Neuronal stem cell (in vitro differentiated cells): Measurements from ENCODE around the gene HGS.

Source experiments
- DNase-seq: peaks from one replicate; pipeline ENCODE4 v3.0.0-alpha.2; 2013; ENCODE audit warnings: low spot score
- H2AFZ ChIP-seq: one replicate; pipeline ENCODE4 v1.6.1; 2013; ENCODE audit warnings: mild to moderate bottlenecking, low read length, inconsistent platforms
- H2AK5ac ChIP-seq: 2 replicates; pipeline ENCODE4 v1.6.1; 2013; ENCODE audit warnings: low read depth, mild to moderate bottlenecking, inconsistent platforms, low read length, moderate library complexity, mixed read lengths
- H2BK120ac ChIP-seq: 2 replicates; pipeline ENCODE4 v1.6.1; 2013; ENCODE audit warnings: low read depth, mild to moderate bottlenecking, inconsistent platforms, low read length, moderate library complexity, mixed read lengths
- H2BK12ac ChIP-seq: one replicate; pipeline ENCODE4 v1.6.1; 2013; ENCODE audit warnings: low read length, inconsistent platforms
- H2BK15ac ChIP-seq: 2 replicates; pipeline ENCODE4 v1.6.1; 2013; ENCODE audit warnings: mild to moderate bottlenecking, low read length, inconsistent platforms, mixed read lengths
- H2BK5ac ChIP-seq: one replicate; pipeline ENCODE4 v1.6.1; 2013; ENCODE audit warnings: inconsistent platforms, mild to moderate bottlenecking, low read length, moderate library complexity
- H3K14ac ChIP-seq: one replicate; pipeline ENCODE4 v1.6.1; 2013; ENCODE audit warnings: low read length, inconsistent platforms
- H3K18ac ChIP-seq: 2 replicates; pipeline ENCODE4 v1.6.1; 2013; ENCODE audit warnings: low read length, inconsistent platforms
- H3K23ac ChIP-seq: 2 replicates; pipeline ENCODE4 v1.6.1; 2013; ENCODE audit warnings: low read depth, mild to moderate bottlenecking, mixed read lengths, low read length, inconsistent platforms; ENCODE audit not compliant: poor library complexity
- H3K27ac ChIP-seq: replicated peaks from 3 replicates; pipeline ENCODE4 v1.5.1; 2013; ENCODE audit warnings: low read length, inconsistent platforms
- H3K27me3 ChIP-seq, 3 experiments: 2 replicates each; pipeline ENCODE4 v1.6.1; 2013; ENCODE audit warnings: low read length in 3 of 3, mild to moderate bottlenecking in 2 of 3, inconsistent platforms in 1 of 3, low read depth in 1 of 3, mixed read lengths in 1 of 3, moderate library complexity in 1 of 3; ENCODE audit not compliant: control insufficient read depth in 3 of 3, insufficient read depth in 3 of 3
- H3K36me3 ChIP-seq, 2 donors: replicated peaks in 1 of 2; 2 replicates each; pipeline ENCODE4 v1.6.1; 2013; ENCODE audit warnings: low read length in 2 of 2; ENCODE audit not compliant: control insufficient read depth in 2 of 2, insufficient read depth in 2 of 2
- H3K4ac ChIP-seq: 2 replicates; pipeline ENCODE4 v1.6.1; 2013; ENCODE audit warnings: inconsistent platforms, mild to moderate bottlenecking, low read length, moderate library complexity
- H3K4me1 ChIP-seq, 2 donors: 1 replicate in 1 of 2; 2 replicates in 1 of 2; pipeline ENCODE4 v1.6.1; 2013; ENCODE audit warnings: low read length in 2 of 2, low read depth in 1 of 2; ENCODE audit not compliant: control insufficient read depth in 2 of 2, insufficient read depth in 1 of 2
- H3K4me2 ChIP-seq: one replicate; pipeline ENCODE4 v1.6.1; 2013; ENCODE audit warnings: mild to moderate bottlenecking, low read length, inconsistent platforms; ENCODE audit not compliant: insufficient read depth, poor library complexity, severe bottlenecking
- H3K4me3 ChIP-seq, 2 donors: 2 replicates each; pipeline ENCODE4 v1.5.1; 2013; ENCODE audit warnings: low read length in 2 of 2, mild to moderate bottlenecking in 2 of 2, inconsistent platforms in 1 of 2, moderate library complexity in 1 of 2
- H3K79me1 ChIP-seq: one replicate; pipeline ENCODE4 v1.6.1; 2013; ENCODE audit warnings: low read depth, mild to moderate bottlenecking, inconsistent platforms, low read length, moderate library complexity
- H3K9ac ChIP-seq: one replicate; pipeline ENCODE4 v1.6.1; 2013; ENCODE audit warnings: mild to moderate bottlenecking, low read depth, low read length, inconsistent platforms; ENCODE audit not compliant: poor library complexity
- H3K9me3 ChIP-seq, 2 donors: replicated peaks in 1 of 2; 2 replicates each; pipeline versions ENCODE3 to v1.6.1; 2013; ENCODE audit warnings: low read length in 2 of 2, mild to moderate bottlenecking in 2 of 2, inconsistent platforms in 1 of 2, low read depth in 1 of 2, mixed read lengths in 1 of 2, moderate library complexity in 1 of 2; ENCODE audit not compliant: control insufficient read depth in 2 of 2, insufficient read depth in 1 of 2
- H4K8ac ChIP-seq: one replicate; pipeline ENCODE4 v1.6.1; 2013; ENCODE audit warnings: low read depth, mild to moderate bottlenecking, inconsistent platforms, low read length, moderate library complexity
- H4K91ac ChIP-seq: one replicate; pipeline ENCODE4 v1.6.1; 2013; ENCODE audit warnings: low read length, low read depth, mild to moderate bottlenecking, inconsistent platforms; ENCODE audit not compliant: poor library complexity
- WGBS, 2 donors: extraction: QIAGEN DNeasy Blood & Tissue Kit; methylation state at CpG; one replicate each; pipeline ENCODE4 v1.1.7; 2013; ENCODE audit warnings: missing lambda C conversion rate in 2 of 2, mixed read lengths in 1 of 2; ENCODE audit not compliant: insufficient read length in 2 of 2, insufficient replicate concordance in 1 of 2; ENCODE audit errors: extremely low coverage in 2 of 2; 5-methylcytosine and 5-hydroxymethylcytosine counted together

The HGS gene

GRCh38 chr17:81636505-81637288 lies 47.1 kb upstream of the HGS start, which contains the start of the genes NPLOC4 and TSPAN10:
NPLOC4 (minus strand) TSS chr17:81637112; CDS start chr17:81636930, 182 bp downstream.
TSPAN10 (plus strand) TSS chr17:81637196; CDS start chr17:81642413, 5,217 bp downstream.
- Histone ChIP-seq H3K23ac (peak within 1 kb of the TSS; percentile 16), H2AK5ac (peak within 1 kb of the TSS; percentile 92), H3K4ac (peak within 1 kb of the TSS; percentile 66), H3K9me3 (no peaks in the 10 kb centered on the region), H3K9ac (peak within 1 kb of the TSS; percentile 91), H2BK12ac (peak within 1 kb of the TSS; percentile 58), H3K4me2 (peak within 1 kb of the TSS; percentile 62), H3K79me1 (peaks cover 3% of the 10 kb centered on the region), H4K91ac (no peak within 1 kb of the TSS), H2BK5ac (peak within 1 kb of the TSS; percentile 87), H3K18ac (peak within 1 kb of the TSS; percentile 94), H3K4me1 (peaks cover 6 to 8% of the 10 kb centered on the region in 2 donors), H2BK15ac (no peak within 1 kb of the TSS), H2AFZ (peak within 1 kb of the TSS; percentile 85), H3K36me3 (peaks cover 0 to 7% of the 10 kb centered on the region in 2 donors), H3K27ac (peak within 1 kb of the TSS; percentile 68), H4K8ac (no peak within 1 kb of the TSS), H2BK120ac (no peak within 1 kb of the TSS), H3K14ac (peak within 1 kb of the TSS; percentile 6), H3K4me3 (peak within 1 kb of the TSS; percentile 82 to 99), H3K27me3 (no peaks in the 10 kb centered on the region)
- WGBS, 2 donors, result no CpG with 5 or more reads among the region's 77 CpGs
- peak; percentile 85 for DNase-seq

GRCh38 chr17:81638683-81639082 lies 45.1 kb upstream of the HGS start:
- H3K9me3 ChIP-seq, result no peaks in the 10 kb centered on the region

GRCh38 chr17:81640011-81640410 lies 43.8 kb upstream of the HGS start:
- no peak overlapping the region for H2BK12ac ChIP-seq
- H2AFZ ChIP-seq, result no peak overlapping the region
- no peak overlapping the region for H3K18ac ChIP-seq
- H3K4me1 ChIP-seq, result peaks cover 6 to 8% of the 10 kb centered on the region in 2 donors
- WGBS, 2 donors, result no CpG with 5 or more reads among the region's 9 CpGs
- H3K27ac ChIP-seq, result no peak overlapping the region
- H3K27me3 ChIP-seq, result no peaks in the 10 kb centered on the region
- H3K14ac ChIP-seq, result no peak overlapping the region
- no peak overlapping the region for H4K91ac ChIP-seq
- no peak overlapping the region for H2AK5ac ChIP-seq
- H3K9ac ChIP-seq, result no peak overlapping the region
- H3K36me3 ChIP-seq, result no peaks in the 10 kb centered on the region
- H2BK15ac ChIP-seq, result no peak overlapping the region
- H3K23ac ChIP-seq, result no peak overlapping the region
- no peak overlapping the region for H3K4me2 ChIP-seq
- peaks cover 3% of the 10 kb centered on the region for H3K79me1 ChIP-seq
- H2BK5ac ChIP-seq, result no peak overlapping the region
- no peak overlapping the region for H4K8ac ChIP-seq
- no peak for DNase-seq
- no peaks in the 10 kb centered on the region for H3K9me3 ChIP-seq
- H3K4me3 ChIP-seq, result no peak overlapping the region
- no peak overlapping the region for H2BK120ac ChIP-seq
- H3K4ac ChIP-seq, result no peak overlapping the region

More at GRCh38 chr17:81638683-81639082, 45.1 kb upstream of the HGS start:
- H2BK15ac ChIP-seq, result no peak overlapping the region
- H2BK12ac ChIP-seq, result no peak overlapping the region
- no peak overlapping the region for H3K27ac ChIP-seq
- H3K4me3 ChIP-seq, result no peak overlapping the region
- H2BK120ac ChIP-seq, result no peak overlapping the region
- H3K4ac ChIP-seq, result no peak overlapping the region
- peaks cover 6 to 8% of the 10 kb centered on the region in 2 donors for H3K4me1 ChIP-seq
- H3K4me2 ChIP-seq, result no peak overlapping the region
- no peak overlapping the region for H3K23ac ChIP-seq
- no peak for DNase-seq
- no peak overlapping the region for H3K9ac ChIP-seq
- H2AFZ ChIP-seq, result no peak overlapping the region
- H3K14ac ChIP-seq, result no peak overlapping the region
- H3K18ac ChIP-seq, result no peak overlapping the region
- no peaks in the 10 kb centered on the region for H3K27me3 ChIP-seq
- no peaks in the 10 kb centered on the region for H3K36me3 ChIP-seq
- H4K91ac ChIP-seq, result no peak overlapping the region
- H2AK5ac ChIP-seq, result no peak overlapping the region
- H3K79me1 ChIP-seq, result peaks cover 3% of the 10 kb centered on the region
- WGBS, 2 donors, result no CpG with 5 or more reads among the region's 4 CpGs
- no peak overlapping the region for H4K8ac ChIP-seq
- no peak overlapping the region for H2BK5ac ChIP-seq

- H3K27ac ChIP-seq, result no peak overlapping the region
- no peak overlapping the region for H2AFZ ChIP-seq
- H3K9me3 ChIP-seq, result peaks cover 0 to 2% of the 10 kb centered on the region in 2 donors
- no peak overlapping the region for H4K8ac ChIP-seq
- H3K79me1 ChIP-seq, result no peaks in the 10 kb centered on the region
- H3K4ac ChIP-seq, result no peak overlapping the region
- peak overlapping the region; percentile 56 for H2AK5ac ChIP-seq
- no peak overlapping the region for H3K4me2 ChIP-seq
- H3K14ac ChIP-seq, result no peak overlapping the region
- H2BK12ac ChIP-seq, result no peak overlapping the region
- no peak overlapping the region for H2BK15ac ChIP-seq
- H3K23ac ChIP-seq, result no peak overlapping the region
- DNase-seq, result no peak
- H3K9ac ChIP-seq, result no peak overlapping the region
- no peak overlapping the region for H3K4me3 ChIP-seq
- no peak overlapping the region for H2BK5ac ChIP-seq
- H3K36me3 ChIP-seq, result peaks cover 0 to 3% of the 10 kb centered on the region in 2 donors
- H3K27me3 ChIP-seq, result peaks cover 0 to 3% (median 2%) of the 10 kb centered on the region in 3 experiments
- no CpG with 5 or more reads among the region's 17 CpGs for WGBS, 2 donors
- H4K91ac ChIP-seq, result no peak overlapping the region
- H2BK120ac ChIP-seq, result no peak overlapping the region
- H3K18ac ChIP-seq, result no peak overlapping the region
- no peaks in the 10 kb centered on the region for H3K4me1 ChIP-seq
Observed at GRCh38 chr17:81641825-81642489, 41.9 kb upstream of the HGS start.
